Gastroesophageal sphincter (tissue), 4 donors: Measurements from ENCODE around the gene CACNA1C. TPM values are rescaled to one million over a fixed set of nuclear protein-coding genes. Genes with fewer than 3 reads are reported as not detected.

ENCODE experiments used
- ATAC-seq: fragments of 150-250 bp; one replicate; pipeline ENCODE4 v1.9.1; 2016; ENCODE audit warnings: mild to moderate bottlenecking, moderate library complexity
- H3K27ac ChIP-seq, 4 donors: fragments of 200-600 bp; sonication (generic) in 3 of 4; 1 replicate in 3 of 4; 2 replicates in 1 of 4; pipeline ENCODE4 v1.5.1; 2016 to 2019
- H3K27me3 ChIP-seq: fragments of 200-600 bp; sonication (generic); one replicate; pipeline ENCODE4 v1.5.1; 2019
- H3K36me3 ChIP-seq, 2 donors: fragments of 200-600 bp; sonication (generic); one replicate each; pipeline ENCODE4 v1.5.1; 2019; ENCODE audit warnings: control low read depth in 1 of 2
- H3K4me1 ChIP-seq, 3 donors: fragments of 200-600 bp; sonication (generic); 1 replicate in 2 of 3; 2 replicates in 1 of 3; pipeline ENCODE4 v1.5.1; 2016 to 2019; ENCODE audit warnings: control low read depth in 2 of 3
- H3K4me3 ChIP-seq, 2 donors: fragments of 200-600 bp; sonication (generic); one replicate each; pipeline ENCODE4 v1.5.1; 2019; ENCODE audit warnings: mild to moderate bottlenecking in 1 of 2, moderate library complexity in 1 of 2
- H3K9me3 ChIP-seq, 3 donors: fragments of 200-600 bp; sonication (generic); one replicate each; pipeline ENCODE4 v1.5.1; 2017 to 2019; ENCODE audit warnings: control low read depth in 2 of 3
- EP300 ChIP-seq: sonication (generic); formaldehyde crosslinking; IDR thresholded peaks from one replicate; pipeline ENCODE4 v1.6.1; 2017; ENCODE audit warnings: antibody characterized with exemption, mild to moderate bottlenecking
- POLR2A ChIP-seq, 2 donors: fragments of 450-650 bp; IDR thresholded peaks; one replicate each; pipeline ENCODE4 v1.6.1; 2017; ENCODE audit warnings: antibody characterized with exemption in 2 of 2, mild to moderate bottlenecking in 2 of 2, moderate library complexity in 1 of 2
- POLR2AphosphoS5 ChIP-seq: sonication (generic); formaldehyde crosslinking; IDR thresholded peaks from one replicate; pipeline ENCODE4 v1.6.1; 2017; ENCODE audit warnings: antibody characterized with exemption
- WGBS, 2 donors: methylation state at CpG; one replicate each; pipeline ENCODE4 v1.1.5; 2018; ENCODE audit warnings: low coverage in 1 of 2; 5-methylcytosine and 5-hydroxymethylcytosine counted together
- total RNA-seq, 4 donors: library from RNA; depleted of rRNA; stranded (reverse); fragments of >200 nt; gene quantifications; one replicate each; pipeline ENCODE4 v1.1.0, GENCODE V29; 2016
- TF ChIP-seq, protein P1 (sequence below), 4 experiments: fragments of 200-600 bp in 2 of 4; fragments of 450-650 bp in 2 of 4; sonication (generic) in 1 of 4; IDR thresholded peaks; one replicate each; pipeline ENCODE4 v1.5.1; 2017 to 2019; ENCODE audit warnings: antibody characterized with exemption in 4 of 4, mild to moderate bottlenecking in 2 of 4, moderate library complexity in 2 of 4

Gene CACNA1C
- total RNA-seq, 4 donors from 2014 or later, result 22.9 to 96.2 (median 41.4) TPM

GRCh38 chr12:2483713-2484112 is 430.9 kb downstream of the CACNA1C start:
- H3K4me3 ChIP-seq, result no peak overlapping the region
- no peak for ATAC-seq
- H3K9me3 ChIP-seq, result no peaks in the 10 kb centered on the region
- H3K36me3 ChIP-seq, result peaks cover 0 to 46% of the 10 kb centered on the region in 2 donors
- 76 to 82% methylated on average over 3 of the region's 3 CpGs for WGBS, 2 donors
- H3K27ac ChIP-seq, result no peak overlapping the region
- no peaks in the 10 kb centered on the region for H3K4me1 ChIP-seq
- TF ChIP-seq POLR2A (IDR thresholded peaks at IDR 0.05) (no peak), POLR2AphosphoS5 (no peak), EP300 (no peak)
- TF ChIP-seq, protein P1, sequence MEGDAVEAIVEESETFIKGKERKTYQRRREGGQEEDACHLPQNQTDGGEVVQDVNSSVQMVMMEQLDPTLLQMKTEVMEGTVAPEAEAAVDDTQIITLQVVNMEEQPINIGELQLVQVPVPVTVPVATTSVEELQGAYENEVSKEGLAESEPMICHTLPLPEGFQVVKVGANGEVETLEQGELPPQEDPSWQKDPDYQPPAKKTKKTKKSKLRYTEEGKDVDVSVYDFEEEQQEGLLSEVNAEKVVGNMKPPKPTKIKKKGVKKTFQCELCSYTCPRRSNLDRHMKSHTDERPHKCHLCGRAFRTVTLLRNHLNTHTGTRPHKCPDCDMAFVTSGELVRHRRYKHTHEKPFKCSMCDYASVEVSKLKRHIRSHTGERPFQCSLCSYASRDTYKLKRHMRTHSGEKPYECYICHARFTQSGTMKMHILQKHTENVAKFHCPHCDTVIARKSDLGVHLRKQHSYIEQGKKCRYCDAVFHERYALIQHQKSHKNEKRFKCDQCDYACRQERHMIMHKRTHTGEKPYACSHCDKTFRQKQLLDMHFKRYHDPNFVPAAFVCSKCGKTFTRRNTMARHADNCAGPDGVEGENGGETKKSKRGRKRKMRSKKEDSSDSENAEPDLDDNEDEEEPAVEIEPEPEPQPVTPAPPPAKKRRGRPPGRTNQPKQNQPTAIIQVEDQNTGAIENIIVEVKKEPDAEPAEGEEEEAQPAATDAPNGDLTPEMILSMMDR (IDR thresholded peaks at IDR 0.05), result no peak
- H3K27me3 ChIP-seq, result no peaks in the 10 kb centered on the region

- Histone ChIP-seq H3K27ac (no peak overlapping the region), H3K36me3 (peaks cover 0 to 47% of the 10 kb centered on the region in 2 donors), H3K4me3 (no peak overlapping the region), H3K27me3 (no peaks in the 10 kb centered on the region), H3K9me3 (no peaks in the 10 kb centered on the region), H3K4me1 (no peaks in the 10 kb centered on the region)
- TF ChIP-seq POLR2AphosphoS5, result no peak
- TF ChIP-seq EP300, result no peak
- TF ChIP-seq POLR2A (IDR thresholded peaks at IDR 0.05), result no peak
- TF ChIP-seq, protein P1 (IDR thresholded peaks at IDR 0.05), result no peak
- 61 to 83% methylated on average over 4 of the region's 13 CpGs for WGBS, 2 donors
- ATAC-seq, result no peak
These were observed 431.5 kb downstream of the CACNA1C start for GRCh38 chr12:2484141-2484776.

DNA sequence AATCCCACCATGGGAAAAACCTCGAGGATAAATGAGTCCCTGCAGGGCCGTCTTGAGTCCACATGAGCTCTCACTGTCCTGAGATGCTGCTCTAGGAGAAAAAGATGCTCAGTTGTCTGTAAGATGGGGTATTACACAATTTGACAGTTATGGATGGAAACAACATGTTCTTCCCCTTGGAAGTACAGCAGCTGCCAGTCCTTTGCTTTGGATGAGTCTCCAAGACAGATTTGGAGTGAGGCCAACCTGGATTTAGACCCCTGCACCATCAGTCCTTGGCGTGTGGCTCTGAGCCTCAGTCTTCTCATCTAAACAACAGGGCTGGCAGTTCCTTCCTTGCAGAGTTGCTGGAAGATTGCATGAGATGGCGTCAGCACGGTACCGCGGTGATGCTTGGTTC is 432.9 kb downstream of the CACNA1C start:
- ATAC-seq, result no peak
- H3K27me3 ChIP-seq, result no peaks in the 10 kb centered on the region

DNA sequence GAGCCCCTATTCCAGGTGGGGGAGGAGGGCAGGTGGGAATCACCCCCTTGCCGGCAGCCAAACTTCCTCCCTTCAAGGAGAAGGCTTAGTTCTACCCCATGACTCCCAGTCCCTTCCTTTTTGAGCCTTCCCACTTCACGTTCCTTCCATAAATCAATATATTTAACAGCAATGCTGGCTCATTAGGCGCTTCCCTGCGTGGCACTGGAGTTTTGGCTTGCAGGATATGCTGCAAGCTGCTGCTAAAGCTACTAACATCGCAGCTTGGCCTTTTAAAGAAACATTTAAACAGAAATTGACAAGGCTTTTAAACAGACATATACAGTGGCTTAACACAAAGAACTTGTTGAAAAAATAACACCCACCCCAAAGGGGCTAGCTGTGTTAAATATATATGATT is 434.0 kb downstream of the CACNA1C start:
- H3K9me3 ChIP-seq, result no peaks in the 10 kb centered on the region
- H3K27ac ChIP-seq, result no peak overlapping the region
- H3K4me3 ChIP-seq, result no peak overlapping the region
- TF ChIP-seq EP300 (no peak), POLR2A (IDR thresholded peaks at IDR 0.05) (no peak), POLR2AphosphoS5 (peak; percentile 17)
- TF ChIP-seq, protein P1 (IDR thresholded peaks at IDR 0.05), result no peak
- WGBS, 2 donors, result 57 to 60% methylated on average over 4 to 5 of the region's 5 CpGs
- no peaks in the 10 kb centered on the region for H3K27me3 ChIP-seq
- ATAC-seq, result no peak
- H3K36me3 ChIP-seq, result peaks cover 0 to 40% of the 10 kb centered on the region in 2 donors
- peaks cover 0 to 10% (median 0%) of the 10 kb centered on the region in 3 donors for H3K4me1 ChIP-seq

More for the DNA sequence above, 432.9 kb downstream of the CACNA1C start:
- H3K4me3 ChIP-seq, result no peak overlapping the region
- H3K27ac ChIP-seq, result no peak overlapping the region
- WGBS, 2 donors, result 27 to 78% methylated on average over 2 to 4 of the region's 7 CpGs
- TF ChIP-seq POLR2A (IDR thresholded peaks at IDR 0.05), result no peak
- TF ChIP-seq EP300, result no peak
- TF ChIP-seq, protein P1 (IDR thresholded peaks at IDR 0.05), result no peak
- no peak for TF ChIP-seq POLR2AphosphoS5
- peaks cover 0 to 40% of the 10 kb centered on the region in 2 donors for H3K36me3 ChIP-seq
- H3K4me1 ChIP-seq, result peaks cover 0 to 4% (median 0%) of the 10 kb centered on the region in 3 donors
- no peaks in the 10 kb centered on the region for H3K9me3 ChIP-seq

- no peak overlapping the region for H3K27ac ChIP-seq
- 82 to 92% methylated on average over 5 of the region's 5 CpGs for WGBS, 2 donors
- no peaks in the 10 kb centered on the region for H3K27me3 ChIP-seq
- no peak overlapping the region for H3K4me3 ChIP-seq
- H3K36me3 ChIP-seq, result peaks cover 0 to 43% of the 10 kb centered on the region in 2 donors
- TF ChIP-seq EP300 (no peak), POLR2A (IDR thresholded peaks at IDR 0.05) (no peak), POLR2AphosphoS5 (no peak)
- TF ChIP-seq, protein P1 (IDR thresholded peaks at IDR 0.05), result no peak
- peaks cover 0 to 10% (median 0%) of the 10 kb centered on the region in 3 donors for H3K4me1 ChIP-seq
- no peak for ATAC-seq
- H3K9me3 ChIP-seq, result no peaks in the 10 kb centered on the region
These were observed 434.5 kb downstream of the CACNA1C start for GRCh38 chr12:2487278-2487677.
